Peyer's patch (tissue), 4 donors: ENCODE measurements around the gene MAD1L1.

Experiments used
- CTCF ChIP-seq, 6 experiments: fragments of 450-650 bp in 4 of 6; fragments of 200-600 bp in 2 of 6; sonication (generic) in 1 of 6; IDR thresholded peaks; one replicate each; pipeline ENCODE4 v1.5.1; 2017 to 2019; ENCODE audit warnings: antibody characterized with exemption in 6 of 6, mild to moderate bottlenecking in 3 of 6, moderate library complexity in 1 of 6
- POLR2A ChIP-seq, 2 donors: fragments of 450-650 bp; IDR thresholded peaks; one replicate each; pipeline ENCODE4 v1.5.1; 2017; ENCODE audit warnings: antibody characterized with exemption in 2 of 2, mild to moderate bottlenecking in 2 of 2, moderate library complexity in 2 of 2

GRCh38 chr7:2096692-2097387, 135.9 kb downstream of the MAD1L1 start:
- TF ChIP-seq CTCF (IDR thresholded peaks at IDR 0.05) (no peak), POLR2A (IDR thresholded peaks at IDR 0.05) (no peak)
